Spinal cord (tissue), 10 donors: ENCODE results near the gene ADCYAP1R1. TPM values are rescaled to one million over a fixed set of nuclear protein-coding genes. Genes with fewer than 3 reads are reported as not detected.

ENCODE experiments used
- DNase-seq, 6 donors: peaks; one replicate each; pipeline versions ENCODE4 v3.0.0 to v3.0.0-alpha.2; 2013 to 2015; ENCODE audit warnings: low spot score in 6 of 6, low read depth in 4 of 6
- H3K27ac ChIP-seq: one replicate; pipeline ENCODE4 v1.5.1; 2013; ENCODE audit warnings: low read depth, low read length, control low read depth
- H3K27me3 ChIP-seq: one replicate; pipeline ENCODE4 v1.6.1; 2013; ENCODE audit warnings: low read length; ENCODE audit not compliant: control insufficient read depth, insufficient read depth
- H3K36me3 ChIP-seq: one replicate; pipeline ENCODE4 v1.6.1; 2013; ENCODE audit warnings: low read length; ENCODE audit not compliant: control insufficient read depth, insufficient read depth
- H3K4me1 ChIP-seq: one replicate; pipeline ENCODE4 v1.6.1; 2013; ENCODE audit warnings: low read length; ENCODE audit not compliant: control insufficient read depth, insufficient read depth
- H3K4me3 ChIP-seq: one replicate; pipeline ENCODE4 v1.5.1; 2013; ENCODE audit warnings: low read depth, low read length, control low read depth
- H3K9me3 ChIP-seq: one replicate; pipeline ENCODE4 v1.6.1; 2013; ENCODE audit warnings: low read length; ENCODE audit not compliant: control insufficient read depth, insufficient read depth
- WGBS: methylation state at CpG from one replicate; pipeline ENCODE4 v1.1.5; 2013; ENCODE audit warnings: missing lambda C conversion rate; ENCODE audit not compliant: insufficient coverage; 5-methylcytosine and 5-hydroxymethylcytosine counted together
- polyA plus RNA-seq, 2 donors: library from polyadenylated mRNA; unstranded; fragments of 120-200 nt; gene quantifications; one replicate each; pipeline ENCODE4 v1.2.1, GENCODE V29; 2013; ENCODE audit not compliant: insufficient read length in 2 of 2
- total RNA-seq, 2 donors: library from RNA; depleted of rRNA in 1 of 2; stranded (reverse); fragments of 120-200 nt in 1 of 2; fragments of >200 nt in 1 of 2; gene quantifications; one replicate each; pipeline versions ENCODE4 v1.2.3 to v1.2.4, GENCODE V29; 2013 to 2014
- donor health status: healthy.

ADCYAP1R1 gene
- total and polyA plus RNA-seq, 4 donors: 68.2 to 253 (median 138) TPM

DNA sequence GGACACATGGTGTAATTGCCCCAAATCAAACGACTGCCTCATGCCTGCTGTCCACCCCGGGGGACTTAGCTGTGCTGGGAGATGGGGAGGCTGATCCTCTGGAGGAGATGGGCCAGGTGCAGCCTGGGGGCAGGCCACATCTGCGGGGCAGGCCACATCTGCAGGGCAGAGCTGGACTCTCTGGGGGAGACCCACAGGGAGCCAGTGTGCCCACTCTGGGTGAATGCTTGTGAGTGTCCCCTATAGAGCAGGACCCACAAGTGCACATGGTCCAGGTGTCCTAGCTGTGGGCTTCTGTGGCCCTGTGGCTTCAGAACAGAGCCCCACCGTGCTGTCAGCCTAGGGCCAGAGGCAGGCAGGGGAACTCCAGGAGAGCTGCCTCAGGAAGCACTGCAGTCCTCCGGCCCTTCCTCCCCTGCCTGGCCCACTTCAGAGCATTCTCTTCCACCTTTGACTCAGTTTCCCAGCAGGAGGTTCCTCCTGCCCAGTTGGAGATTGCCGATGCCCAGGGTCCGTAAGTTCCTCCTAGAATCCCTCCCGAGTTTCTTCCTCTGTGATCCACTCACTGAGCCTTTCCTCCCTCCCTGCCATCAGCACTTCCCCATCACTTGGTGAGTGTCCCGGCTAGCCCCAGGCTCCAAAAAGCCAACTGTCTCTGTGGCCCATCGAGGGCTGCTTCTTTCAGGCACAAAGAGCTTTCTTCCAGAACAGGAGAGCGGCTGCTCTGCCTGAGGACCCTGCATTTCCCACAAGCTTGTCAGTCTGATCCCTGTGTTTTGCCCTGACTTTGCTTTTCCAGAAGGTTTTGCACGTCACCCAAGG, 50.3 kb downstream of the ADCYAP1R1 start:
- Histone ChIP-seq H3K27ac (no peak overlapping the region), H3K9me3 (no peaks in the 10 kb centered on the region), H3K4me3 (no peak overlapping the region), H3K4me1 (peaks cover 5% of the 10 kb centered on the region), H3K27me3 (no peaks in the 10 kb centered on the region), H3K36me3 (peaks cover 93% of the 10 kb centered on the region)
- DNase-seq: no peak
- WGBS: 81% methylated on average over 12 of the region's 12 CpGs

DNA sequence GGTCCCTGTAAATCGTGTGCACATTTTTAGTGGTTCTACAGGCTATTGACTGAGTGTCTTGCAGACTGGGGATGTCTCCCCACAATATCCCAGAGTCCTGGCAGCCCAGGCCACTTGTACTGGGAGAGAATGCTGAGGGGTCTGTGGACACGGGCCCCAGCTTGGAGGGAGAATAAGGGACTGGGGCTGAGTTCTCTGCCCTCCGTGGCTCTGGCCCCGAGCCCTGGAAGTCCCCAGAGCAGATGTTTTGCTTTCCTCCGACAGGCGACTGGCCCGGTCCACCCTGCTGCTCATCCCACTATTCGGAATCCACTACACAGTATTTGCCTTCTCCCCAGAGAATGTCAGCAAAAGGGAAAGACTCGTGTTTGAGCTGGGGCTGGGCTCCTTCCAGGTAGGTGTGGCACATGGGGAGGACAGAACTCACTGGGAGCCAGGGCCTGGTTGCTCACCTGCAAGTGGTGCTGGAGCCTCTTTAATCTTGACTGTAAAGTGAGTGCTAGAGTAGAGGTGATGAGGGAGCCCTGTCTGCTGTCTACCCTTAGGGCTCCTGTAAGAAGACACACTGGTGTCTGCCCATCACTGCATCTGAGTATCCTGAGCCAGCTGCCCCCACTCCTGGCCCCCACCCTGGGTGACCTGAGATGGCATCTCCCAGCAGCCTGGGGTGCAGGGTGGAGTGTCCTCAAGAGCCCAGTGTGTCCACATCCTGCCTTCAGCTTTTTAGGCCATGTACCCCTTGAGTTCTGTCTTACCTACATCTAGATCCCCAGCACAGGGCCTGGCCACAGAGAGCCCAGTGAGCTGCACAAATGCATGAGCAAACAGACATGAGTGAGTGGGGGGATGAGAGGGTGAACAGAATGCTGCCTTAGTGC, 51.1 kb downstream of the ADCYAP1R1 start:
- 59% methylated on average over 5 of the region's 9 CpGs for WGBS
- Histone ChIP-seq H3K9me3 (no peaks in the 10 kb centered on the region), H3K27ac (no peak overlapping the region), H3K4me3 (no peak overlapping the region), H3K4me1 (peaks cover 5% of the 10 kb centered on the region), H3K36me3 (peaks cover 92% of the 10 kb centered on the region), H3K27me3 (no peaks in the 10 kb centered on the region)
- DNase-seq: no peak

DNA sequence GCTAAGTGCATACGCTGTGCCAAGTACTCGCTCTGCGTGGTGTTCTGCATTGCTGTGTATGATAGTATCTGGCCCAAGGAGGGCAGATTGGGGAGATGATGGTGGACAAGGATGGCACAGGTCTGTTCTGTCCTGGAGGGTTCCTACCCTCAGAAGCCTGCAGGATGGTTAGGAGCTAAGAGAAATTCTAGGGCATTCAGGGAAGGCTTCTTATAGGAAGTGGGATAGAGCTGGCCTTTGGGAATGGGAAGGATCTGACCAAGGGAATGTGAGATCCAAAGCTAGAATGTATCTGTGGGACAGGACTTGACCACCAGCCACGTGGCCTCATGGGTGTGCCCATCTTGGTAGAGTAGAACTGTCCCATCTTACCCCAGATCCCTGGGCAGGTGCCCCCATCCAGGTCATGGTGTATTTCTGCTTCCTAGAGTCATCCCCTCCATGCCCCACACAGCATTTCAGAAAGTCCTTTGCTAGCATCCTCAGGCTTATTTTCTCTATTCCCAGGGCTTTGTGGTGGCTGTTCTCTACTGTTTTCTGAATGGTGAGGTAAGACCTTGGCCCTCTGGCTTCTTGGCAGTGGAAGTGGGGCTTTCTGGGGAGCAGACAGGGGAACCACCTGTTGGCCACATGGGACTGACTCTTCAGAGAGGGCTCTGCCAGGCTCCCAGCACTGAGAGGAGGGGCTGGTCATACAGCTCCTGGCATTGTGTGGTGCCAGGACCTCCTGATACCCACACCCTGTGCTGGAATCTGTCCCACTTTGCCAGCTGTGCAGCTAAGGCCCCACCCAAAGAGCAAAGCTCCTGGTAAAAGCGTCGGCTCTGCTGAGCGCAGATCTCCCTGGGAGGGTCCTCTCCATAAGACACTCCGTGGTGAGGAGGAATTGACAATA, 52.5 kb downstream of the ADCYAP1R1 start:
- DNase-seq: no peak
- peaks cover 86% of the 10 kb centered on the region for H3K36me3 ChIP-seq
- H3K9me3 ChIP-seq: no peaks in the 10 kb centered on the region

DNA sequence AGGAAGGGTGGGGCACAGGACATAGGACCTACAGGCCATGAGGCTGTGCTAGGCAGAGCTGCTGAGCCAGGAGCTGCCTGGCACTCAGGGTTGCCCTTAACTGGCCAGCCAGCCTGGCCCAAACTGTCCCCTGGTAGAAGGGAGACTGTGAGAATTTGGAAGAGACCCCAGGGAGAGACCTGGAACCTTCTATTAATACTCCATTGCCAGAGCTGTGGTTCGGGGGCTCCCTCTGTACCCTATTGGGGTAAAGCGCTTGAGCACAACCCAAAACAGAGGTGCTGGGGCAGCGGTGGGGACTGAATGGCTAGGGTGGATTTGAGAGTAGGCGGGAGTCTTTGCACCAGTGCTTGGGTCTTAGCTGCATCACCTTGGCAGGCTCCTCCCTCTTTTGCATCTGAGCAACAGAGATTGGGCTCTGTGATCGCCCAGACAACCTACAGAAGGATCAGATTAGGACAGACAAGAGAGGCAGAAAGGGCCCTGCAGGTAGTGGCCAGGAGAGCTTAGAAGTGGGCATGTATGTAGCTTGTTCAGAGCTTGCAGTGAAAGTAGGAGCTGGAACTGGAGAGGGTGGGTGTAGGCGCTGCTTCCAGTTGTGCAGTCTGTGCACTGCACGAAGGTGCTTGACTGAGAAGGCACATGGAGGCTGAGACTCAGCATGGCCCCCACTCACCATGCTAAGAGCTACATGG, 53.3 kb downstream of the ADCYAP1R1 start:
- Histone ChIP-seq H3K4me1 (peaks cover 5% of the 10 kb centered on the region), H3K27me3 (no peaks in the 10 kb centered on the region), H3K4me3 (no peak overlapping the region), H3K36me3 (peaks cover 78% of the 10 kb centered on the region), H3K9me3 (no peaks in the 10 kb centered on the region), H3K27ac (no peak overlapping the region)
- 94% methylated on average over 3 of the region's 7 CpGs for WGBS
- no peak for DNase-seq

More for the DNA sequence above, 52.5 kb downstream of the ADCYAP1R1 start:
- 76% methylated on average over 7 of the region's 8 CpGs for WGBS
- no peak overlapping the region for H3K27ac ChIP-seq
- H3K4me1 ChIP-seq: peaks cover 5% of the 10 kb centered on the region
- H3K27me3 ChIP-seq: no peaks in the 10 kb centered on the region
- H3K4me3 ChIP-seq: no peak overlapping the region

DNA sequence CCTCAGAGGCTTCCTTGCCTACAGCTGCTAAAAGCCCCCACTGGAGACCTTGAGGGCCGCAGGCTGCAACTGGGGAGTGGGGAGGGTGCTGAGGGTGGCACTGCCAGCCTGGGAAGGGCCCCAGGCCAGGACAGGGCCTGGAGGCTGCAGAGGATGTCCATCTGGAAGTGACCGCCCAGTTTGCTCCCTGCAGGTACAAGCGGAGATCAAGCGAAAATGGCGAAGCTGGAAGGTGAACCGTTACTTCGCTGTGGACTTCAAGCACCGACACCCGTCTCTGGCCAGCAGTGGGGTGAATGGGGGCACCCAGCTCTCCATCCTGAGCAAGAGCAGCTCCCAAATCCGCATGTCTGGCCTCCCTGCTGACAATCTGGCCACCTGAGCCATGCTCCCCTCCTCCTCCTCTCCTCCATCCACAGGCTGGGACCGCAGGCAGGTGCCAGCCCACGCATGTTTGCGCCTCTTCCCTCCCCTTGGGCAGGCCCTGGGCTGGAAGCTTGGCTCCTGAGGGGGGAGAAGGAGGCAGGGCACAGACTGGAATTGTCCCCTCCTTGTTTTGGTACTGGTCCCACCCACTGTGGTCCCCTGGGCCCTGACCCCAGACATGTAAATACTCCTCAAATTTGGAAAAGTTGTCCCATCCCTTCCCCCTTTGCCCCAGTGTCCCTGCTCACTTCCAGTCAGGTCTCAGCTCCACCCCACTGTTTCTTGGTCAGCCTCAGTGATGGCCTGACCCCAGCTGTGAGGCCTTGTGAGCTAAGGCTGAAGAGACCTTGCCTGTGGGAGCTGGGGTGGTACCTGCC, 54.4 kb downstream of the ADCYAP1R1 start:
- no peaks in the 10 kb centered on the region for H3K9me3 ChIP-seq
- H3K27me3 ChIP-seq: no peaks in the 10 kb centered on the region
- peaks cover 5% of the 10 kb centered on the region for H3K4me1 ChIP-seq
- H3K4me3 ChIP-seq: no peak overlapping the region
- H3K27ac ChIP-seq: no peak overlapping the region
- WGBS: 88% methylated on average over 10 of the region's 13 CpGs
- no peak for DNase-seq
- peaks cover 67% of the 10 kb centered on the region for H3K36me3 ChIP-seq

DNA sequence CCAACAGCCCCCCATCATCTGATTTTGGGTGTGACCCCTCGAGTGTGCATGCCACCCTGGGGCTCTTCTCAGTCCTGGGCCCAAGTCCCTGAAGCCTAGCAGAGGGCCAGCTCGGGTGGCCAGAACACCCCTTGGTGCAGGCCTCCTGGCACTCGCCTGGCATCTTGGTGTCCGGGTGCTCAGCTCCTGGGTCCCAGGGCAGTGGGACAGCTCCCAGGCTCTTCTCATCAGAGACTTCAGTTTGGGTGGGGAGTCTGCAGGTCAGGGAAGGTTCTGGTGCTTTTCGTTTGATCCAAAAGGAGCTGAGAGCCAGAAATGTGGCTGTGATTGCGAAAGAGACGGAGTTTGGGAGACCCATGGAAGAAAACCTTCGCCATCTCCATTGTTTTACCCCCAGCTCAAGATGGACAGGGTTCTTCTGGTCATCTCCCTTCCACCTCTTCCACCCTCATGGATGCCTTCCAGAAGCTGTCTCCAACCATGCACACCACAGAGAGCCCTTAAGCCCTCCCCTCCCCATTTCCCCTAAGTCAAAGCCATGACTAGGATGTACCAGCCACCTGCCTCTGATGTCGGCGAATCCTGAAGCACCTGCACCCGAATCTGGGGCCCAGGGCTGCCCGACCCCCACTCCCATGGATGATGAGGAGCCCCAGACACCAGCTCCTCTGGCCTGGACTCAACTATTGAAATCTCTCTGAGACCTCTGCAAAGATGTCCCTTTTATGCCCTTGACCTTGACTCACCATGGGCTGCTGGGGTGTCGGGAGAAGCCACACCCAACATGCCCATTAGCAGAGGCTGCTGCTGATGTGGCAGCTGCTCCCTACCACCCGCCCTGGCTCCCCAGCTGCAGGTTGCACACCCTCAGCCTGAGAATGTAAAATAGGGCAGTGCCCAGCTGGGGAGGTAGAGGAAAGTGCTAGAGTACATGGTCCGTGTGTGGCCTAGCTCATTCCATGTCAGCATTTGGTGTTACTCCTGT, 55.3 kb downstream of the ADCYAP1R1 start:
- no peaks in the 10 kb centered on the region for H3K9me3 ChIP-seq
- H3K4me1 ChIP-seq: peaks cover 4% of the 10 kb centered on the region
- H3K27me3 ChIP-seq: no peaks in the 10 kb centered on the region
- H3K4me3 ChIP-seq: no peak overlapping the region
- WGBS: 94% methylated on average over 14 of the region's 15 CpGs
- H3K36me3 ChIP-seq: peaks cover 58% of the 10 kb centered on the region
- H3K27ac ChIP-seq: no peak overlapping the region
- no peak for DNase-seq

DNA sequence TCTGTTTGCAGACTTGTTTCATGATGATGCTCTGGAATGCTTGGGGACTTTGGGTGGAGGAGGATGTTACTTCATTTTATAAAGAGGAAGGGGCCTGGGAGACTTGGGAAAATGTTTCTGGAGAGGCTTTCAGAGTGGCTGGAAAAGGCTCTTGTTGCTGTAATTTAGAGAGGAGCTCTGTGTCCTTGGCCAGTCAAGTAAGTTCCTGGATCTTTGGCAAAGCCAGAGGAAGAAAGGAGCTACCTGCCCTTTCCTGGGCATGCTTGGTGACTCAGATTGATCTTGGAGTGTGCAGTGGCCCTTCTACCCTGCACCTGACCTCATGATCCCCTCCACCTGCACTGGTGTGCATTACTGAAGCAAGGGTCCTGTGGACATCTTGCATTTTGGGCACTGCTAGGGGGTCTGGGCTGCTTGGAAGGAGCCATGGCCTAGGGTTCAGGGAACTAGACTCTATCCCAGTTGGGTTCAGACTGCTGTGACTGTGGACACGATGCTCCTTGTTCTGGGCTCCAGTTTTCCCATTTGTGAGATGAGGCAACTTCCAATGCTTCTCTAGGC, 56.1 kb downstream of the ADCYAP1R1 start:
- 100% methylated on average over 1 of the region's 1 CpG for WGBS
- no peak for DNase-seq

More for the DNA sequence above, 56.1 kb downstream of the ADCYAP1R1 start:
- Histone ChIP-seq H3K9me3 (no peaks in the 10 kb centered on the region), H3K4me1 (no peaks in the 10 kb centered on the region), H3K36me3 (peaks cover 51% of the 10 kb centered on the region), H3K27ac (no peak overlapping the region), H3K27me3 (no peaks in the 10 kb centered on the region), H3K4me3 (no peak overlapping the region)
